ENCODE data around the gene C6. TPM values are rescaled to one million over a fixed set of nuclear protein-coding genes. Genes with fewer than 3 reads are reported as not detected.

C6 gene
- total RNA-seq, 4 donors from 2014 or later: 9.8 to 58.8 (median 52.3) TPM

- TF ChIP-seq CTCF (IDR thresholded peaks at IDR 0.05; ENCODE audit: low read depth): no peak
Measured at GRCh38 chr5:41218929-41219657, 5.8 kb upstream of the C6 start.

GRCh38 chr5:41214182-41214581, 850 bp upstream of the C6 start:
- no peak for TF ChIP-seq CTCF (IDR thresholded peaks at IDR 0.05; ENCODE audit: low read depth)

GRCh38 chr5:41212935-41213334, 397 bp downstream of the C6 start:
- no peak for TF ChIP-seq CTCF (IDR thresholded peaks at IDR 0.05; ENCODE audit: low read depth)

GRCh38 chr5:41211417-41211816, 1.9 kb downstream of the C6 start:
- TF ChIP-seq CTCF (IDR thresholded peaks at IDR 0.05; ENCODE audit: low read depth): no peak

GRCh38 chr5:41203033-41203432, 10.3 kb downstream of the C6 start:
- no peak for TF ChIP-seq CTCF (IDR thresholded peaks at IDR 0.05; ENCODE audit: low read depth)

GRCh38 chr5:41201082-41201772, 12.1 kb downstream of the C6 start:
- TF ChIP-seq CTCF (IDR thresholded peaks at IDR 0.05; ENCODE audit: low read depth): no peak

- TF ChIP-seq CTCF (IDR thresholded peaks at IDR 0.05; ENCODE audit: low read depth): no peak
Measured at GRCh38 chr5:41200506-41200905, 12.8 kb downstream of the C6 start.

Measured in subcutaneous adipose tissue (tissue), 4 donors.